GM12878 (cell line): Measurements from ENCODE around the gene VAV2.

Source experiments
- E4F1 ChIP-seq: fragments of 450-650 bp; IDR thresholded peaks from 2 replicates; pipeline ENCODE4 v1.6.1; 2018; ENCODE audit warnings: borderline replicate concordance, mild to moderate bottlenecking; ENCODE audit not compliant: partially characterized antibody
- EED ChIP-seq: sonication (generic); IDR thresholded peaks from 2 replicates; pipeline ENCODE4 v1.6.1; 2016; ENCODE audit warnings: antibody characterized with exemption, low read depth
- ETV6 ChIP-seq, 2 experiments: fragments of 450-650 bp in 1 of 2; IDR thresholded peaks in 1 of 2; conservative IDR thresholded peaks in 1 of 2; 2 replicates each; pipeline ENCODE4 v1.6.1; 2014; ENCODE audit warnings: antibody characterized with exemption in 1 of 2, borderline replicate concordance in 1 of 2, low read depth in 1 of 2, mild to moderate bottlenecking in 1 of 2, moderate library complexity in 1 of 2
- POLR2A ChIP-seq: IDR thresholded peaks from 2 replicates; pipeline ENCODE4 v1.6.1; 2011; ENCODE audit warnings: low read depth, mild to moderate bottlenecking, low read length
- RAD51 ChIP-seq: fragments of 450-650 bp; IDR thresholded peaks from 2 replicates; pipeline ENCODE4 v1.6.1; 2016; ENCODE audit warnings: moderate library complexity, mild to moderate bottlenecking, inconsistent platforms

- TF ChIP-seq EED, result no peak
- TF ChIP-seq ETV6 (conservative IDR thresholded peaks at IDR 0.05 in 1 of 2, IDR thresholded peaks at IDR 0.05 in 1 of 2; ENCODE audit: borderline replicate concordance in 1 of 2, low read depth in 1 of 2), result no peak
- no peak for TF ChIP-seq POLR2A
- no peak for TF ChIP-seq E4F1
- TF ChIP-seq RAD51, result no peak
Observed at GRCh38 chr9:133932181-133932580, 59.9 kb downstream of the VAV2 start.
